Adrenal gland (tissue), 12 donors: Measurements from ENCODE around the gene DKKL1. TPM values are rescaled to one million over a fixed set of nuclear protein-coding genes. Genes with fewer than 3 reads are reported as not detected.

ENCODE experiments used
- DNase-seq, 7 donors: peaks; one replicate each; pipeline ENCODE4 v3.0.0-alpha.2; 2019 to 2020
- H3K27ac ChIP-seq, 5 donors: fragments of 200-600 bp; sonication (generic) in 4 of 5; 1 replicate in 3 of 5; 2 replicates in 2 of 5; pipeline versions ENCODE4 v1.5.1 to v1.8.0; 2016 to 2020; ENCODE audit warnings: mild to moderate bottlenecking in 1 of 5
- H3K27me3 ChIP-seq: fragments of 200-600 bp; 2 replicates; pipeline ENCODE4 v1.8.0; 2021
- H3K36me3 ChIP-seq, 2 donors: fragments of 200-600 bp; replicated peaks in 1 of 2; 1 replicate in 1 of 2; 2 replicates in 1 of 2; pipeline versions ENCODE4 v1.5.1 to v1.8.0; 2018 to 2022
- H3K4me1 ChIP-seq, 2 donors: fragments of 200-600 bp; replicated peaks in 1 of 2; 1 replicate in 1 of 2; 2 replicates in 1 of 2; pipeline versions ENCODE4 v1.5.1 to v1.8.0; 2018 to 2021
- H3K4me3 ChIP-seq, 4 donors: fragments of 200-600 bp; sonication (generic) in 3 of 4; one replicate each; pipeline ENCODE4 v1.5.1; 2016 to 2018
- H3K9me3 ChIP-seq, 3 donors: fragments of 200-600 bp; sonication (generic) in 1 of 3; replicated peaks in 1 of 3; 1 replicate in 2 of 3; 2 replicates in 1 of 3; pipeline versions ENCODE4 v1.5.1 to v1.8.0; 2016 to 2021
- CTCF ChIP-seq, 6 experiments: fragments of 450-650 bp in 4 of 6; fragments of 200-600 bp in 2 of 6; sonication (generic) in 1 of 6; IDR thresholded peaks; 1 replicate in 5 of 6; 2 replicates in 1 of 6; pipeline versions ENCODE4 v1.5.1 to v1.8.0; 2016 to 2021; ENCODE audit warnings: antibody characterized with exemption in 6 of 6, mild to moderate bottlenecking in 2 of 6, moderate library complexity in 1 of 6
- POLR2A ChIP-seq, 2 donors: fragments of 450-650 bp; IDR thresholded peaks; one replicate each; pipeline ENCODE4 v1.6.1; 2017; ENCODE audit warnings: antibody characterized with exemption in 2 of 2, mild to moderate bottlenecking in 2 of 2, moderate library complexity in 1 of 2
- WGBS, 4 donors: extraction: QIAGEN DNeasy Blood & Tissue Kit in 2 of 4; methylation state at CpG; one replicate each; pipeline versions ENCODE4 v1.1.5 to v1.1.7; 2013 to 2017; 5-methylcytosine and 5-hydroxymethylcytosine counted together
- intact Hi-C, 2 donors: fragments of 100-400 bp; cut with DNase I; formaldehyde crosslinking; loops; one replicate each; pipeline versions ENCODE4 v1.14.1 to v1.15.0; 2022 to 2023
- polyA plus RNA-seq, 3 donors: library from polyadenylated mRNA; stranded (reverse); fragments of 200-250 nt in 2 of 3; fragments of 350-450 nt in 1 of 3; fragmentation: Illumina TruSeq in 1 of 3; extraction: RNeasy Lipid Tissue Mini Kit (QIAGEN cat#74804) in 1 of 3; gene quantifications; one replicate each; pipeline ENCODE4 v1.2.3, GENCODE V29; 2013 to 2014
- total RNA-seq, 9 donors: library from RNA; depleted of rRNA in 4 of 9; stranded (reverse); fragments of >200 nt in 4 of 9; fragments of 120-200 nt in 1 of 9; fragmentation: NEBNext Ultra II Directional in 1 of 9; extraction: Animal tissue kit (Norgen Biotek cat#: 25700) in 1 of 9; gene quantifications; one replicate each; pipeline versions ENCODE4 v1.1.0 to v1.2.4, GENCODE V29; 2013 to 2023
- donor health status: healthy with polysubstance abuse.
- donor health status: Bipolar disorder and iron deficiency.
- donor health status: DM: yes; HTN: yes; CAD: no.
- donor health status: DM: no; HTN: no; CAD: no.
- donor health status: DM: no; HTN: no; CAD: no.
- donor health status: DM: yes; HTN: yes; CAD: no.

Gene DKKL1
- total and polyA plus RNA-seq, 12 donors = 0.28 to 0.56 (median 0.44) TPM; not detected in 6

GRCh38 chr19:49383599-49383998 is 19.9 kb downstream of the DKKL1 start:
- Histone ChIP-seq H3K27me3 (no peaks in the 10 kb centered on the region), H3K36me3 (no peaks in the 10 kb centered on the region), H3K4me1 (no peaks in the 10 kb centered on the region), H3K4me3 (no peak overlapping the region), H3K9me3 (peaks cover 0 to 4% (median 0%) of the 10 kb centered on the region in 3 donors), H3K27ac (no peak overlapping the region)
- DNase-seq = no peak
- TF ChIP-seq POLR2A (IDR thresholded peaks at IDR 0.05) (no peak), CTCF (IDR thresholded peaks at IDR 0.05) (no peak)
- intact Hi-C loops = no loop called here
- 0 to 83% (median 45%) methylated on average over 1 of the region's 1 CpG for WGBS, 4 donors

- Histone ChIP-seq H3K9me3 (no peaks in the 10 kb centered on the region), H3K27me3 (no peaks in the 10 kb centered on the region), H3K4me3 (no peak within 1 kb of the TSS), H3K27ac (no peak within 1 kb of the TSS), H3K36me3 (no peaks in the 10 kb centered on the region), H3K4me1 (no peaks in the 10 kb centered on the region)
- intact Hi-C loops = no loop called here
- TF ChIP-seq CTCF (IDR thresholded peaks at IDR 0.05) (no peak), POLR2A (IDR thresholded peaks at IDR 0.05) (no peak)
- WGBS, 4 donors = 23 to 78% (median 39%) methylated on average over 13 to 40 of the region's 40 CpGs
- DNase-seq = peak; percentile 68 to 91 (median 82)
These were observed 24.3 kb downstream of the DKKL1 start, which contains the start of gene KASH5 for GRCh38 chr19:49387936-49388372. KASH5 (plus strand) TSS chr19:49388249; CDS start chr19:49390884, 2,635 bp downstream.

DNA sequence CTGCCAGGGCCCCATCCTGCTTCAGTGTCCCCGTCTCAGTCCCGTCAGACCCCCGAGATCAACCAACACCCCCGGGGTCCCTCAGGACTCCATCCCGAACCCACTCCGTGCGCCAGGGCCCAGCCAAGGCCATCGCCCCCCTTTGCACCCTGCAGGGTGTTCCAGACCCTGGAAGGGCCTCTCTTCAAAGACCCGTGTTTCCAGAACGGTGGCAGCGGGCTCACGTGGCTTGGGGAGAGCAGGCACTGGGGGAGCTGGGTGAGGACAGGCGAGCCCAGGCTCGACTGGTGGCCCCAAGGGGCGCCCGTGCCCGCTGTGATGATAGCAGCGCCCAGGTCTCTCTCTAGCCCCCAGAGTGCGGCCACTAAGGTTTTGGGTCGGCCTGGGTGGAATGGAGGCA is 25.7 kb downstream of the DKKL1 start:
- H3K4me3 ChIP-seq = no peak overlapping the region
- H3K36me3 ChIP-seq = no peaks in the 10 kb centered on the region
- intact Hi-C loops = no loop called here
- H3K4me1 ChIP-seq = no peaks in the 10 kb centered on the region
- 82 to 90% (median 82%) methylated on average over 15 to 20 of the region's 20 CpGs; no CpG with 5 or more reads in 1 of the 4 donors for WGBS, 4 donors
- no peak for DNase-seq
- no peaks in the 10 kb centered on the region for H3K27me3 ChIP-seq
- TF ChIP-seq POLR2A (IDR thresholded peaks at IDR 0.05) = no peak
- no peak for TF ChIP-seq CTCF (IDR thresholded peaks at IDR 0.05)
- no peaks in the 10 kb centered on the region for H3K9me3 ChIP-seq
- no peak overlapping the region for H3K27ac ChIP-seq

DNA sequence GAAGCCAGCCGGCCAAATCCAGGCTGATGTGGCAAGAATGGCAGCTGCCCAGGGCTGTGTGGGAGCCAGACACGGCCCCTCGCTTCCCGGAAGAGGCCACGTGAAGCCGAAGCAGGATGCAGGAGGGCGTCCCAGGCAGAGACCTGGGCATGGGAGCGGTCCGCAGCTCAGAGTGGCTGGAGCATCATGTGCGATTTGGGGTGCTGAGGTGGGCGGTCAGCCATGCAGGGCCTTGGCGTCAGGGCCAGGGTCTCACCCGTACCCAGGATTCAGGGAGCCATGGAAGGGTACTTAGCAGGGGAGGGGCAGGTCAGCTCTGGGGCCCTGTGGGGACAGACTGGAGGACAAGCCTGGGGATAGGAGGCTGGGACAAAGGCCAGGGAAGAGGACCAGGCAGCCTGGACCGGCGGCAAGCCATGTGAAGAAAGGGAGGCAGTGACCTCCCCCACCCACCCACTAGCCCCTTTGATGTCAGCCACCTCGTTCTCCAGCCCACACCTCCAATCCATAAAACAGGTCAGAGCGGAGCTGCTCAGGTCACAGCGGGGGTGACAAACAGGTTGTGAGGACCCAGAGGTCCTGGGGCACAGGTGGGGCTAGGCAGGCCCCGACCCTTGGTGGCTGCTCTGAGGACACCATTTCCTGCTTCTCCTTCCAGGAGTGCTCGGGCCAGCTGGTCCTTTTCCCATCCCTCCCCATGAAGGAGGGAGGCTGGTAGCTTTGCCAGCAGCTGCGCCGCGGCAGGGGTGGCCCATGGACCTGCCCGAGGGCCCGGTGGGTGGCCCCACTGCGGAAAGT is 26.7 kb downstream of the DKKL1 start:
- Histone ChIP-seq H3K9me3 (no peaks in the 10 kb centered on the region), H3K36me3 (no peaks in the 10 kb centered on the region), H3K4me1 (no peaks in the 10 kb centered on the region), H3K27me3 (peaks cover 2% of the 10 kb centered on the region), H3K4me3 (no peak overlapping the region), H3K27ac (no peak overlapping the region)
- 58 to 72% (median 66%) methylated on average over 19 to 26 of the region's 26 CpGs for WGBS, 4 donors
- TF ChIP-seq CTCF (IDR thresholded peaks at IDR 0.05) = no peak
- TF ChIP-seq POLR2A (IDR thresholded peaks at IDR 0.05) = no peak
- intact Hi-C loops = loop anchor here in 1 of 2 donors (5.0 kb wide), 1 partner anchor 57 kb away; no protein-coding TSS in a partner anchor
- DNase-seq = no peak
